HepG2 (cell line): ENCODE measurements around the gene ZNFX1. TPM values are rescaled to one million over a fixed set of nuclear protein-coding genes. Genes with fewer than 3 reads are reported as not detected.

ENCODE experiments used
- ATAC-seq: fragments of 200-7000 bp; cut with Tn5 transposase; 3 replicates; pipeline ENCODE4 v1.9.1; 2020; ENCODE audit warnings: mild to moderate bottlenecking, moderate library complexity
- BruUV-seq: library from RNA; stranded (reverse); fragments of 400-500 nt; replicated peaks from 2 replicates; lab custom pipeline; 2021; lab: Mats Ljungman, UMichigan
- CTCF ChIA-PET: fragments of 300-600 bp; formaldehyde crosslinking; extraction: SDS; loops from one replicate; lab custom pipeline; 2021; ENCODE audit warnings: low total read pairs, inconsistent platforms, low intra/inter-chr PET ratio; lab: Yijun Ruan, JAX
- POLR2A ChIA-PET: fragments of 350-600 bp; sonication (Branson Sonifier 250); formaldehyde crosslinking; loops from one replicate; lab custom pipeline; 2020; ENCODE audit warnings: antibody characterized with exemption, inconsistent platforms; lab: Yijun Ruan, JAX
- DNase-seq: peaks from one replicate; pipeline ENCODE4 v3.0.0-alpha.2; 2015; ENCODE audit warnings: low spot score
- FAIRE-seq: peaks from 3 replicates; lab custom pipeline; 2011; peaks lifted over from hg19 to GRCh38; lab: Jason Lieb, UNC
- H2AFZ ChIP-seq: one replicate; pipeline ENCODE4 v1.6.1; 2011; ENCODE audit warnings: low read length, inconsistent platforms
- H3K27ac ChIP-seq: fragments of 300-600 bp; 3 replicates; pipeline ENCODE4 v1.8.0; 2011; ENCODE audit warnings: mixed run types, mild to moderate bottlenecking, mixed read lengths, low read length, inconsistent platforms; ENCODE audit not compliant: insufficient read depth; ENCODE audit errors: extremely low read length
- H3K27me3 ChIP-seq, 2 experiments: fragments of 200-600 bp in 1 of 2; 2 replicates in 1 of 2; 3 replicates in 1 of 2; pipeline versions ENCODE4 v1.6.0 to v1.8.0; 2011; ENCODE audit warnings: low read length in 2 of 2, mild to moderate bottlenecking in 2 of 2, moderate library complexity in 2 of 2, inconsistent platforms in 1 of 2; ENCODE audit not compliant: insufficient read depth in 2 of 2, control insufficient read depth in 1 of 2
- H3K36me3 ChIP-seq, 2 experiments: fragments of 200-600 bp in 1 of 2; replicated peaks in 1 of 2; 2 replicates in 1 of 2; 3 replicates in 1 of 2; pipeline versions ENCODE4 v1.5.1 to v1.8.0; 2011; ENCODE audit warnings: low read length in 2 of 2, inconsistent platforms in 1 of 2; ENCODE audit not compliant: insufficient read depth in 2 of 2, control insufficient read depth in 1 of 2
- H3K4me1 ChIP-seq: 2 replicates; pipeline ENCODE4 v1.5.1; 2012; ENCODE audit warnings: low read length, inconsistent platforms; ENCODE audit not compliant: insufficient read depth
- H3K4me2 ChIP-seq: 2 replicates; pipeline ENCODE4 v1.6.0; 2011; ENCODE audit warnings: low read depth, low read length, inconsistent platforms
- H3K4me3 ChIP-seq, 3 experiments: fragments of 200-600 bp in 1 of 3; sonication (generic), shearing (Covaris generic) in 1 of 3; replicated peaks in 1 of 3; 2 replicates each; pipeline ENCODE4 v1.5.1; 2011 to 2016; ENCODE audit warnings: low read length in 3 of 3, inconsistent platforms in 2 of 3, low read depth in 2 of 3, mild to moderate bottlenecking in 2 of 3, control low read depth in 1 of 3, mixed read lengths in 1 of 3; ENCODE audit not compliant: insufficient read depth in 1 of 3
- H3K79me2 ChIP-seq: one replicate; pipeline ENCODE4 v1.6.1; 2011; ENCODE audit warnings: low read length, inconsistent platforms; ENCODE audit not compliant: insufficient read depth
- H3K9ac ChIP-seq: 2 replicates; pipeline ENCODE4 v1.6.0; 2011; ENCODE audit warnings: mild to moderate bottlenecking, low read depth, low read length, inconsistent platforms; ENCODE audit not compliant: insufficient read depth
- H3K9me3 ChIP-seq: 2 replicates; pipeline ENCODE4 v1.5.1; 2012; ENCODE audit warnings: mild to moderate bottlenecking, low read length
- H4K20me1 ChIP-seq: 2 replicates; pipeline ENCODE4 v1.6.0; 2011; ENCODE audit warnings: inconsistent platforms, mild to moderate bottlenecking, low read length, moderate library complexity; ENCODE audit not compliant: insufficient read depth
- ATF7 ChIP-seq, 2 experiments: fragments of 450-650 bp in 1 of 2; sonication (generic) in 1 of 2; formaldehyde crosslinking in 1 of 2; IDR thresholded peaks; 2 replicates each; pipeline versions ENCODE4 v1.4.0 to v1.6.1; 2016 to 2020; ENCODE audit warnings: antibody characterized with exemption in 1 of 2, mild to moderate bottlenecking in 1 of 2, missing genetic modification reagents in 1 of 2
- KLF9 ChIP-seq: IDR thresholded peaks from 2 replicates; pipeline ENCODE4 v1.6.1; 2016; ENCODE audit warnings: low read depth
- RFX1 ChIP-seq: fragments of 450-650 bp; IDR thresholded peaks from 2 replicates; pipeline ENCODE4 v1.6.1; 2017
- ZC3H13 ChIP-seq: sonication (generic); formaldehyde crosslinking; IDR thresholded peaks from 2 replicates; pipeline ENCODE4 v1.8.1; 2023; ENCODE audit warnings: mild to moderate bottlenecking, missing genetic modification reagents, moderate library complexity
- ZNF17 ChIP-seq: sonication (generic); formaldehyde crosslinking; IDR thresholded peaks from 2 replicates; pipeline ENCODE4 v1.5.0; 2020; ENCODE audit warnings: mild to moderate bottlenecking, missing genetic modification reagents
- ZNF768 ChIP-seq: sonication (generic); formaldehyde crosslinking; IDR thresholded peaks from 2 replicates; pipeline ENCODE4 v1.4.0; 2020; ENCODE audit warnings: missing genetic modification reagents
- ZNF878 ChIP-seq: sonication (generic); formaldehyde crosslinking; IDR thresholded peaks from 2 replicates; pipeline ENCODE4 v1.8.1; 2023; ENCODE audit warnings: mild to moderate bottlenecking, missing genetic modification reagents, moderate library complexity
- WGBS: methylation state at CpG from one replicate; pipeline ENCODE4 v1.1.6; 2017; ENCODE audit warnings: low lambda C conversion rate; 5-methylcytosine and 5-hydroxymethylcytosine counted together
- in situ Hi-C: cut with HindIII; loops from 2 replicates; pipeline ENCODE4 v1.10.0; 2017; ENCODE audit warnings: low pct_unique_long_range_greater_than_20kb; ENCODE audit not compliant: extremely low pct_ligation_motif_present
- intact Hi-C: fragments of 100-400 bp; cut with micrococcal nuclease; formaldehyde crosslinking; loops from one replicate; pipeline ENCODE4 v1.10.0; 2022; ENCODE audit not compliant: unreplicated experiment
- polyA plus RNA-seq, 8 experiments: library from polyadenylated mRNA; depleted of rRNA in 3 of 8; stranded (reverse) in 7 of 8; unstranded in 1 of 8; fragments of >200 nt; fragmentation: Illumina TruSeq in 4 of 8; extraction: Trizol in 4 of 8; gene quantifications; 2 replicates each; pipeline versions ENCODE4 v1.2.1 to v1.2.3, GENCODE V29; 2011 to 2016; ENCODE audit warnings: low read depth in 4 of 8, missing spikeins in 1 of 8, mixed read lengths in 1 of 8; ENCODE audit not compliant: insufficient read depth in 1 of 8
- total RNA-seq, 5 experiments: library from RNA; depleted of rRNA; stranded (reverse); fragments of >200 nt; fragmentation: Illumina TruSeq; extraction: Trizol; gene quantifications; 2 replicates each; pipeline ENCODE4 v1.2.3, GENCODE V29; 2016; ENCODE audit warnings: low read depth in 1 of 5
- TF ChIP-seq, protein P1 (sequence below): sonication (generic); formaldehyde crosslinking; IDR thresholded peaks from 2 replicates; pipeline ENCODE4 v1.4.0; 2020; ENCODE audit warnings: missing genetic modification reagents, mild to moderate bottlenecking, borderline replicate concordance

Gene ZNFX1
- total and polyA plus RNA-seq, 2 of the 13 experiments (the other 11 are each of a cell fraction or from before 2014, with no cell fraction given), result 2.9 to 11.1 TPM

- no peak overlapping the region for H3K4me3 ChIP-seq
- DNase-seq, result no peak
- H3K9ac ChIP-seq, result no peak overlapping the region
- H3K79me2 ChIP-seq, result no peaks in the 10 kb centered on the region
- TF ChIP-seq RFX1, result no peak
- TF ChIP-seq, protein P1, sequence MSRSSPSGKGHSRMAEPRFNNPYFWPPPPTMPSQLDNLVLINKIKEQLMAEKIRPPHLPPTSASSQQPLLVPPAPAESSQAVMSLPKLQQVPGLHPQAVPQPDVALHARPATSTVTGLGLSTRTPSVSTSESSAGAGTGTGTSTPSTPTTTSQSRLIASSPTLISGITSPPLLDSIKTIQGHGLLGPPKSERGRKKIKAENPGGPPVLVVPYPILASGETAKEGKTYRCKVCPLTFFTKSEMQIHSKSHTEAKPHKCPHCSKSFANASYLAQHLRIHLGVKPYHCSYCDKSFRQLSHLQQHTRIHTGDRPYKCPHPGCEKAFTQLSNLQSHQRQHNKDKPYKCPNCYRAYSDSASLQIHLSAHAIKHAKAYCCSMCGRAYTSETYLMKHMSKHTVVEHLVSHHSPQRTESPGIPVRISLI, result no peak
- peak; percentile 93 for TF ChIP-seq ATF7 (IDR thresholded peaks at IDR 0.05)
- TF ChIP-seq ATF7 (CRISPR knock-in tag; IDR thresholded peaks at IDR 0.05), result no peak
- TF ChIP-seq ZNF17 (CRISPR knock-in tag), result no peak
- TF ChIP-seq KLF9, result no peak
- TF ChIP-seq ZC3H13 (CRISPR knock-in tag), result 0 out of 2 replicates have a peak, but pooled peaks have one; percentile 2
- TF ChIP-seq ZNF768 (CRISPR knock-in tag), result no peak
- TF ChIP-seq ZNF878 (CRISPR knock-in tag), result no peak
- TSS peak; percentile 12 for BruUV-seq
- H3K27me3 ChIP-seq, result no peaks in the 10 kb centered on the region
- H2AFZ ChIP-seq, result no peak overlapping the region
- H4K20me1 ChIP-seq, result no peaks in the 10 kb centered on the region
- in situ Hi-C loops (loop anchor here (5.0 kb wide), 1 partner anchor 73 kb away; no protein-coding TSS in a partner anchor), intact Hi-C loops (no loop called here)
- CTCF ChIA-PET, result no interaction called here
- 97% methylated on average over 18 of the region's 18 CpGs for WGBS
- H3K4me2 ChIP-seq, result no peak overlapping the region
- no peak for FAIRE-seq
- POLR2A ChIA-PET, result interaction anchor here (1.5 kb wide), 1 partner anchor 29 kb away, joined by 3 read pairs; the partner anchor contains the start of gene ZNFX1
- ATAC-seq, result no peak
- H3K27ac ChIP-seq, result no peak overlapping the region
- no peaks in the 10 kb centered on the region for H3K4me1 ChIP-seq
- H3K36me3 ChIP-seq, result peaks cover 49 to 84% of the 10 kb centered on the region in 2 experiments
- no peaks in the 10 kb centered on the region for H3K9me3 ChIP-seq
Observed at GRCh38 chr20:49248879-49249665, 28.8 kb downstream of the ZNFX1 start.
